GM18508 (cell line): ENCODE data around the gene FETUB.

Source experiments
- ATAC-seq: cut with Tn5 transposase; IDR thresholded peaks from one replicate; pipeline ENCODE4 v1.9.1; 2021; ENCODE audit warnings: moderate number of reproducible peaks; ENCODE audit not compliant: insufficient read depth, unreplicated experiment

Gene FETUB, protein sequence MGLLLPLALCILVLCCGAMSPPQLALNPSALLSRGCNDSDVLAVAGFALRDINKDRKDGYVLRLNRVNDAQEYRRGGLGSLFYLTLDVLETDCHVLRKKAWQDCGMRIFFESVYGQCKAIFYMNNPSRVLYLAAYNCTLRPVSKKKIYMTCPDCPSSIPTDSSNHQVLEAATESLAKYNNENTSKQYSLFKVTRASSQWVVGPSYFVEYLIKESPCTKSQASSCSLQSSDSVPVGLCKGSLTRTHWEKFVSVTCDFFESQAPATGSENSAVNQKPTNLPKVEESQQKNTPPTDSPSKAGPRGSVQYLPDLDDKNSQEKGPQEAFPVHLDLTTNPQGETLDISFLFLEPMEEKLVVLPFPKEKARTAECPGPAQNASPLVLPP

DNA sequence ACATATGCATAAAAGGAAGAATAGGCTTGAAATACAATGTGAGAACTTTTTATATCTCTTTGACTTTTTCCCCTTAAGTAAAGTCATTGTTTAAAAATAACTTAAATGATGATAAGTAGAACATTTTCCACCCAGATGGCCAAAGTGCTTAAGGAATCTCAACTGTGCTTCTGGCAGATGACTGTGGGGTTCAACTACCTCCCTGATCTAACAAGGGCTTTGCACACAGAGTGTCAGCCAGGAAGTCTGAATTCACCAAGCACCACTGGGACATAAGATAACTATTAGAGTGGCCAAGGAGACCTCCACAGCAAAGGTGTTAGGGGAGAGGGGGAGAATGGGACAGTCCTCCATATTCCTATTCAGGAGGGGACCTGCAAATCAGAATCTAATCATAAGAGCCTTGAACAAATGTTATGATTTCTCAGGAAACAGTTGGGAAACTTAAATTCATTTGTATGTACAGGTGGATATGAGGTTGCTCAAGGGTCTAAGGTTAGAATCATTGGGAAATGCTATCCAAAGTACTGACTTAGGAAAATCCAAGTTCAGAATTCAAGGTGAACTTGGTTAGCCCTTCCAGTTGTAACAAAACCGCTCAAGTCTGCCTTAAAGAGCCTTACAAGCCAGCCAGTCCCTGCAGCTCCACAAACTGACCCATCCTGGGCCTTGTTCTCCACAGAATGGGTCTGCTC, at the start of gene FETUB:
Gene FETUB (plus strand): TSS at position 622 of the 695 bp plus-strand sequence. CDS start 62 bp downstream, at position 684.
- no peak for ATAC-seq

- no peak for ATAC-seq
Observed at GRCh38 chr3:186590580-186591295, 49.5 kb upstream of the FETUB start.

- no peak for ATAC-seq
Observed at GRCh38 chr3:186592682-186593081, 47.5 kb upstream of the FETUB start.

- no peak for ATAC-seq
Observed at GRCh38 chr3:186593862-186594261, 46.3 kb upstream of the FETUB start.

- no peak for ATAC-seq
Observed at GRCh38 chr3:186594591-186595113, 45.5 kb upstream of the FETUB start.

- no peak for ATAC-seq
Observed at GRCh38 chr3:186596568-186597287, 43.5 kb upstream of the FETUB start.

- no peak for ATAC-seq
Observed at GRCh38 chr3:186598108-186598784, 42.0 kb upstream of the FETUB start.

DNA sequence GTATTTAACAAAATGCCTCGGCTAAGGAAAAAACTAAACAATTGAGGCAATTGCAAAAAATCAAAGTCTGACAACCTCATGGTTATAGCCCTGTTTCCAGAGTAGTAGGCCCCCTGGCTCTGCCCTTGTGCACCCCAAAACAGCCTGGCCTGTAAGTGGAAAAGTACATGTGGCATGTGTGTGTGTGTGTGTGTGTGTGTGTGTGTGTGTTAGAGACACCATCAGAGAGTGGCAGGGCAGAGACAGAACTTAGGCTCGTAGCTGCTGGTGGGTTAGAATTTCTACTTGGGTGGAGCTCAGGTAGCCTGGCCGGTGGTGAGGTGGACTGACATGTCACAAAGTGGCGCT, 41.4 kb upstream of the FETUB start:
- ATAC-seq = no peak

- no peak for ATAC-seq
Observed at GRCh38 chr3:186599142-186599784, 40.9 kb upstream of the FETUB start.

DNA sequence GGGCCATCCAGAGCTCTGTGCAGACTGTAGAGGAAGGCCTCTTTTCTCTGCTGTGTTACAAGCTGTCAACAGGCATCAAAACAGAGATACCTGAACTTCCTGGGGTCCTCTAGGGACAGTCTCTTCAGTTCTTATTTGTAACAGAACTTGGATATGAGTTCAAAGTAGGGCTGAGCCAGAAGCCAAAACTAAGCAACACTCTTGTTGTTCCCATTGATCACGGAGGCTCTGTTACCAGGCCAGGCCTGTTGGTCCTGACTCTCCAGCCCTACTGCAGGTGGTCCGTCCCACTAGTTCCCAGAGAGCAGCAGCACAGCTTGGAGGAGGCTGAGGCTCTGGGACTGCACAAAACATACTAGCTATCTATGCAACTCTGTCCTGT, 40.4 kb upstream of the FETUB start:
- no peak for ATAC-seq

- ATAC-seq = no peak
Observed at GRCh38 chr3:186600896-186601295, 39.3 kb upstream of the FETUB start.

GRCh38 chr3:186603159-186603558, 37.0 kb upstream of the FETUB start:
- ATAC-seq = no peak

- ATAC-seq = no peak
Observed at GRCh38 chr3:186605078-186605477, 35.1 kb upstream of the FETUB start.

DNA sequence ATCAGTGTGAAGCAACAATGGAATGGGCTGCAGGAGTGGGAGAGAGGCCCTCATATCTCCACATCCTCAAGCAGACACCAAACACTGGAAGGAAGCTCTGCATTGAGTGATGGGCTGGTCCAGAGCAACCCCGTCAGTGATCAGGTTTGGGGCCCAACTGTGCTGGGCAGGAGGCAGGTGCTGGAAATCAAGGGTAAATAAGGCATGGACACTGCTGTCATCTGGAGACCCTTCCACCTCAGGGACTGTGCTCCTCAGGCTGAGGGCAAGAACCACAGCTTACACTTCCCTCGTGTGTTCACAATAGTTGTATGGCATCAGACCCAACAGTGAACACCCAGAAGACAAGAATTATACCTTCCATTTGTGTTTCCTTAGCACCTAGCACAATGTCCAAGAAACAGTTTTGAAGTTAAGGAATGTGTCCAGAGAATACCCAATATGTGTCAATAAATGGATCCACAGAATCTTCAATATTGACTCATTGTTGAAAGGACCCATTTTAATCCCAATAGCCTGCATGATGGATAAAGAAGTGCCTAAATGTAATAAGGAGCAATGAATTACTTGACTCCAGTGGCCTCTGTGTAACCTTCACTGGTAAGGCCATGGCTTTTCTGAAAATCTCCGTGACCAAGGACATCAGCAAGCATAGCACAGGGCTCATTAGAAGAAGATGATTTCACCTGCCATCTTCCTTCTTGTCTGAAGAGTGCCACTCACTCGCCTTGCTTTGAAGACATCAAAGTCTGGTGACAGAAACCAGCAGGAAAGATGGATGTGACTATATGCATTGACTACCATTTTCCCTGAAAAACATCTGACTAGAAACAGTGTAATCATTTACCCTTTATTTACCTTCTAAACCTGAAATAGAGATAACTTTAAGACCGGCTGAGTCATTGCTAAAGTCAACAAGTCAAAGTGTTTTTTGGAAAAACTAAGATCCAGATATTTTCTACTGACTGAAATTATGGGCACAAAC, 34.3 kb upstream of the FETUB start:
- no peak for ATAC-seq

- no peak for ATAC-seq
Observed at GRCh38 chr3:186608624-186609215, 31.5 kb upstream of the FETUB start.

- ATAC-seq = no peak
Observed at GRCh38 chr3:186609247-186609868, 30.8 kb upstream of the FETUB start.

GRCh38 chr3:186612065-186612464, 28.1 kb upstream of the FETUB start:
- ATAC-seq = no peak
